Measurements from ENCODE around the gene KIRREL3. TPM values are rescaled to one million over a fixed set of nuclear protein-coding genes. Genes with fewer than 3 reads are reported as not detected.
A peak's percentile ranks its signal among the peaks of the same experiment; 100 is the strongest.

KIRREL3 gene
- total and polyA plus RNA-seq, 2 of the 8 experiments (the other 6 are each of a cell fraction or from before 2014, with no cell fraction given): 0.29 to 0.32 TPM

DNA sequence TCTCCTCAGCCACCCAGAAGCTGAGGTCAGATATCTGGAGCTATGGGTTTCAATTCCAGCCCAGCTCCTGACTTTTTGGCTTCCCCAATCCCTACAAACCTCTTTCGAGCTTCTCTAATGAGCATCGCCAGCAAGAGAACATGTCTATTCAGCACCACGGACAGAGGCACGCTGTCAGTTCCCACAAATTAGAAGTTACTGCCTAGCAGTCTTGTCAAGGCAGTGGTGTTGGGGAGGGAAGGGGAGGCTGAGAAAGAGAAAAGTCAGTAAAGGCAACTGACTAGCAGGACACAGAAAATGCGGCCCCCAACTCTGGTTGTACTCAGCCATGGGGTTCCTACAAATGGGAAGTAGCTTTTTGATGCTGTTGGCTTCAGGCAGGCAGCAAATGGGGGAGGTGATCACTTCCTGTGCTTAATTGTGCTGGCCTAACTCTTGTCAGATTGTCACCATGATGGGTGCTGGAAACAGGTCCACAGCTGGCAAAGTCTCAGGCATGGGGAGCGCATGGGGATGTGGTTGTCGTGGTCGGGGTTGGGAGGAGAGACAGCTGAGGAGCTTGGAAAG is 439.2 kb downstream of the KIRREL3 start:
- no peak overlapping the region for H2BK20ac ChIP-seq (ENCODE audit: low read length)
- no peaks in the 10 kb centered on the region for H3K79me1 ChIP-seq (ENCODE audit: low read depth, low read length)
- WGBS, 2 experiments (ENCODE audit: extremely low coverage in 1 of 2, insufficient coverage in 1 of 2, insufficient read length in 1 of 2, insufficient replicate concordance in 2 of 2, low coverage in 1 of 2, low lambda C conversion rate in 2 of 2, missing lambda C conversion rate in 1 of 2): 48% methylated on average over 8 of the region's 8 CpGs; no CpG with 5 or more reads in 1 of the 2 experiments
- H3K18ac ChIP-seq (ENCODE audit: extremely low read depth, low read length): no peak overlapping the region
- peaks cover 2 to 6% (median 4%) of the 10 kb centered on the region in 4 experiments; a peak in 6 of 7 replicates for H3K4me1 ChIP-seq (replicated peaks in 1 of 4; ENCODE audit: control insufficient read depth in 3 of 4, insufficient read depth in 4 of 4, low read length in 3 of 4)
- POLR2A ChIA-PET (ENCODE audit: partially characterized antibody): interaction anchor here (0.9 kb wide), 1 partner anchor 50 kb away, joined by 3 read pairs; no protein-coding TSS in a partner anchor
- peaks cover 2% of the 10 kb centered on the region; the same call in 1 of the 2 replicates for H3K23me2 ChIP-seq (ENCODE audit: low read depth, low read length)
- H2BK120ac ChIP-seq (replicated peaks; ENCODE audit: low read depth, low read length): no peak overlapping the region
- no peak overlapping the region for H2BK5ac ChIP-seq (ENCODE audit: low read depth, low read length)
- no peak overlapping the region for H2BK15ac ChIP-seq (ENCODE audit: low read length)
- FAIRE-seq (peak; percentile 83), DNase-seq (ENCODE audit: low read depth in 1 of 2, low spot score in 2 of 2) (peak; percentile 46 to 80)
- H4K91ac ChIP-seq (replicated peaks; ENCODE audit: insufficient read length, low read length): no peak overlapping the region
- CTCF ChIA-PET (ENCODE audit: partially characterized antibody): interaction anchor here (0.7 to 2.1 kb wide), 17 partner anchors 9 to 251 kb away, joined by 3 to 11 read pairs (median 3); no protein-coding TSS in a partner anchor
- H3K27ac ChIP-seq (ENCODE audit: low read depth, low read length): no peak overlapping the region
- H4K8ac ChIP-seq (ENCODE audit: extremely low read depth, insufficient read depth, low read length): no peak overlapping the region
- no peak overlapping the region for H3K56ac ChIP-seq (replicated peaks; ENCODE audit: insufficient read length, low read depth, low read length)
- H3K4ac ChIP-seq (replicated peaks; ENCODE audit: insufficient read length, low read depth, low read length): no peak overlapping the region
- no peaks in the 10 kb centered on the region for H3K79me2 ChIP-seq (ENCODE audit: control insufficient read depth in 1 of 2, insufficient read depth in 2 of 2, low read length in 2 of 2)
- H3K23ac ChIP-seq (ENCODE audit: insufficient read length): no peak overlapping the region
- no peak overlapping the region for H3K9ac ChIP-seq (replicated peaks in 1 of 4; ENCODE audit: extremely low read depth in 1 of 4, low read depth in 3 of 4, low read length in 3 of 4)
- H2AFZ ChIP-seq (ENCODE audit: low read length): no peak overlapping the region
- peaks cover 0 to 1% of the 10 kb centered on the region in 2 experiments for H4K20me1 ChIP-seq (replicated peaks in 1 of 2; ENCODE audit: control insufficient read depth in 1 of 2, insufficient read depth in 2 of 2, low read length in 2 of 2)
- no peak overlapping the region for H3K14ac ChIP-seq (ENCODE audit: insufficient read length)
- no peak overlapping the region for H3K4me2 ChIP-seq (ENCODE audit: insufficient read depth in 1 of 2, low read depth in 2 of 2, low read length in 2 of 2)
- no peak overlapping the region for H2BK12ac ChIP-seq (ENCODE audit: low read depth, low read length)
- H3K9me3 ChIP-seq (ENCODE audit: insufficient read depth in 2 of 2, low read depth in 1 of 2, low read length in 1 of 2): no peaks in the 10 kb centered on the region
- H3K27me3 ChIP-seq (replicated peaks in 1 of 4; ENCODE audit: control insufficient read depth in 3 of 4, extremely low read depth in 1 of 4, insufficient read depth in 3 of 4, low read length in 3 of 4): peaks cover 0 to 3% (median 0%) of the 10 kb centered on the region in 4 experiments; a peak in 3 of 7 replicates
- no peak overlapping the region for H2AK5ac ChIP-seq (ENCODE audit: low read depth, low read length)
- no peak overlapping the region for H3K4me3 ChIP-seq (ENCODE audit: extremely low read depth in 1 of 4, insufficient read depth in 2 of 4, low read depth in 3 of 4, low read length in 4 of 4)
- H3K36me3 ChIP-seq (ENCODE audit: control insufficient read depth in 2 of 4, insufficient read depth in 4 of 4, low read length in 3 of 4): no peaks in the 10 kb centered on the region
- H4K5ac ChIP-seq (ENCODE audit: insufficient read length, low read depth, low read length): no peak overlapping the region
- TF ChIP-seq FOSL1 (IDR thresholded peaks at IDR 0.05; ENCODE audit: insufficient read depth, low read depth, low read length) (no peak), CHD1 (IDR thresholded peaks at IDR 0.05; ENCODE audit: low read depth, low read length) (no peak), CBX8 (IDR thresholded peaks at IDR 0.05; ENCODE audit: borderline replicate concordance, low read depth, low read length) (no peak), JUN (IDR thresholded peaks at IDR 0.05; ENCODE audit: low read depth, low read length) (no peak), MAFK (IDR thresholded peaks at IDR 0.05; ENCODE audit: low read depth, low read length) (no peak), USF2 (IDR thresholded peaks at IDR 0.05; ENCODE audit: low read length) (no peak), BRCA1 (IDR thresholded peaks at IDR 0.05; ENCODE audit: low read depth, low read length) (no peak), RFX5 (IDR thresholded peaks at IDR 0.05; ENCODE audit: borderline replicate concordance, low read depth, low read length) (no peak), SIN3A (conservative IDR thresholded peaks at IDR 0.05 in 1 of 2, IDR thresholded peaks at IDR 0.05 in 1 of 2; ENCODE audit: low read depth in 1 of 2, low read length in 2 of 2) (peak; percentile 99), CBX5 (IDR thresholded peaks at IDR 0.05; ENCODE audit: low read depth, low read length) (no peak), GABPA (IDR thresholded peaks at IDR 0.05; ENCODE audit: borderline replicate concordance, insufficient read depth, low read length) (no peak), BACH1 (IDR thresholded peaks at IDR 0.05; ENCODE audit: low read length) (no peak)

All from H1 (cell line).